Cardiac muscle cell (in vitro differentiated cells and primary cell): Measurements from ENCODE around the gene CCDC85C. TPM values are rescaled to one million over a fixed set of nuclear protein-coding genes. Genes with fewer than 3 reads are reported as not detected.

Experiments
- DNase-seq, 2 donors: peaks; one replicate each; pipeline versions ENCODE4 v3.0.0 to v3.0.0-alpha.2; 2010 to 2017; ENCODE audit warnings: low read depth in 1 of 2, low spot score in 1 of 2
- H3K27ac ChIP-seq: fragments of 200-600 bp; sonication (generic); 2 replicates; pipeline ENCODE4 v1.5.1; 2016
- H3K27me3 ChIP-seq: fragments of 200-600 bp; sonication (generic); 2 replicates; pipeline ENCODE4 v1.6.0; 2016; ENCODE audit warnings: control low read depth
- H3K36me3 ChIP-seq: fragments of 200-600 bp; sonication (generic); 2 replicates; pipeline ENCODE4 v1.5.1; 2016; ENCODE audit warnings: control low read depth
- H3K4me1 ChIP-seq: fragments of 200-600 bp; sonication (generic); 2 replicates; pipeline ENCODE4 v1.8.1; 2017; ENCODE audit warnings: low read depth, mild to moderate bottlenecking, mixed run types
- H3K4me3 ChIP-seq: fragments of 200-600 bp; sonication (generic); 2 replicates; pipeline ENCODE4 v1.5.1; 2016; ENCODE audit warnings: mild to moderate bottlenecking
- H3K9me3 ChIP-seq: fragments of 200-600 bp; sonication (generic); 2 replicates; pipeline ENCODE4 v1.5.1; 2017; ENCODE audit warnings: low read depth, mild to moderate bottlenecking, control low read depth
- CTCF ChIP-seq: IDR thresholded peaks from 2 replicates; pipeline ENCODE4 v1.5.1; 2012; ENCODE audit warnings: low read depth, mild to moderate bottlenecking, low read length
- polyA plus RNA-seq: library from polyadenylated mRNA; unstranded; fragments of >200 nt; fragmentation: Nextera tagmentation; extraction: Ambion mirVana; gene quantifications from 2 replicates; pipeline ENCODE4 v1.2.1, GENCODE V29; 2016
- total RNA-seq: library from RNA; depleted of rRNA; stranded (reverse); fragments of >200 nt; gene quantifications from 2 replicates; pipeline ENCODE4 v1.2.3, GENCODE V29; 2016

CCDC85C gene
- total and polyA plus RNA-seq, 2 experiments from 2014 or later = 39.6 to 45.7 TPM

- peak overlapping the region; percentile 15 for H3K27ac ChIP-seq
Measured at GRCh38 chr14:99511421-99512109, 92.4 kb downstream of the CCDC85C start.

GRCh38 chr14:99510556-99511139 is 93.4 kb downstream of the CCDC85C start:
- H3K36me3 ChIP-seq = peaks cover 30% of the 10 kb centered on the region
- H3K4me1 ChIP-seq = no peaks in the 10 kb centered on the region
- H3K27ac ChIP-seq = no peak overlapping the region
- DNase-seq = no peak
- H3K4me3 ChIP-seq = no peak overlapping the region
- H3K27me3 ChIP-seq = no peaks in the 10 kb centered on the region
- no peak for TF ChIP-seq CTCF
- H3K9me3 ChIP-seq = no peaks in the 10 kb centered on the region

More at GRCh38 chr14:99511421-99512109, 92.4 kb downstream of the CCDC85C start:
- no peak for TF ChIP-seq CTCF
- Histone ChIP-seq H3K4me1 (no peaks in the 10 kb centered on the region), H3K9me3 (no peaks in the 10 kb centered on the region), H3K27me3 (no peaks in the 10 kb centered on the region), H3K36me3 (peaks cover 27% of the 10 kb centered on the region), H3K4me3 (no peak overlapping the region)
- no peak for DNase-seq

- H3K9me3 ChIP-seq = no peaks in the 10 kb centered on the region
- peak overlapping the region; percentile 36 for H3K27ac ChIP-seq
- DNase-seq = no peak
- H3K36me3 ChIP-seq = peaks cover 37% of the 10 kb centered on the region
- TF ChIP-seq CTCF = no peak
- H3K4me3 ChIP-seq = no peak overlapping the region
- H3K27me3 ChIP-seq = no peaks in the 10 kb centered on the region
- no peaks in the 10 kb centered on the region for H3K4me1 ChIP-seq
Measured at GRCh38 chr14:99509871-99510555, 94.0 kb downstream of the CCDC85C start.

GRCh38 chr14:99508896-99509629 is 94.9 kb downstream of the CCDC85C start:
- Histone ChIP-seq H3K4me1 (no peaks in the 10 kb centered on the region), H3K27me3 (no peaks in the 10 kb centered on the region), H3K4me3 (no peak overlapping the region), H3K27ac (peak overlapping the region; percentile 36), H3K36me3 (peaks cover 35% of the 10 kb centered on the region), H3K9me3 (no peaks in the 10 kb centered on the region)
- DNase-seq = no peak
- no peak for TF ChIP-seq CTCF

GRCh38 chr14:99507860-99508640 is 96.0 kb downstream of the CCDC85C start:
- no peak for DNase-seq

More at GRCh38 chr14:99507860-99508640, 96.0 kb downstream of the CCDC85C start:
- Histone ChIP-seq H3K27ac (peak overlapping the region; percentile 36), H3K4me3 (no peak overlapping the region), H3K27me3 (no peaks in the 10 kb centered on the region), H3K9me3 (no peaks in the 10 kb centered on the region), H3K36me3 (peaks cover 43% of the 10 kb centered on the region), H3K4me1 (no peaks in the 10 kb centered on the region)
- no peak for TF ChIP-seq CTCF
